ENCODE data around the gene MEMO1.
"Not testable (repeated sequence)": the region's sequence is repeated elsewhere in the genome, so short reads cannot be mapped to it uniquely, and the experiment has no call there.

Gene MEMO1

DNA sequence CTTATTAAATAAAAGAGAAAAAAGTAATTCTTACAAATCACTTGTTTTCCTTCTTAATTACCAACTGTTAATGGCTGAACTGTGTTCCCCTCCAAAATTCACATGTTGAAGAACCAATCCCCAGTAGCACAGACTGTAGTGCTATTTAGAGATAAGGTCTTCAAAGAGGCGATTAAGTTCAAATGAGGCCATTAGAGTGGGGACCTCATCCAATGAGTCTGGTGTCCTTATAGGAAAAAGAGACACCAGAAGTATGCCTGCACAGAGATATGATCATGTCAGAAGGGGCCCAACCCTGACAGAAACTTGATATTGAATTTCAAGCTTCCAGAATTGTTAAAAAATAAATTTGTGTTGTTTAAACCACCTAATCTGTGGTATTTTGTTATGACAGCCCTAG is 89.8 kb downstream of the MEMO1 start:
- no peak for DNase-seq (ENCODE audit: low spot score)
- TF ChIP-seq, protein P1, sequence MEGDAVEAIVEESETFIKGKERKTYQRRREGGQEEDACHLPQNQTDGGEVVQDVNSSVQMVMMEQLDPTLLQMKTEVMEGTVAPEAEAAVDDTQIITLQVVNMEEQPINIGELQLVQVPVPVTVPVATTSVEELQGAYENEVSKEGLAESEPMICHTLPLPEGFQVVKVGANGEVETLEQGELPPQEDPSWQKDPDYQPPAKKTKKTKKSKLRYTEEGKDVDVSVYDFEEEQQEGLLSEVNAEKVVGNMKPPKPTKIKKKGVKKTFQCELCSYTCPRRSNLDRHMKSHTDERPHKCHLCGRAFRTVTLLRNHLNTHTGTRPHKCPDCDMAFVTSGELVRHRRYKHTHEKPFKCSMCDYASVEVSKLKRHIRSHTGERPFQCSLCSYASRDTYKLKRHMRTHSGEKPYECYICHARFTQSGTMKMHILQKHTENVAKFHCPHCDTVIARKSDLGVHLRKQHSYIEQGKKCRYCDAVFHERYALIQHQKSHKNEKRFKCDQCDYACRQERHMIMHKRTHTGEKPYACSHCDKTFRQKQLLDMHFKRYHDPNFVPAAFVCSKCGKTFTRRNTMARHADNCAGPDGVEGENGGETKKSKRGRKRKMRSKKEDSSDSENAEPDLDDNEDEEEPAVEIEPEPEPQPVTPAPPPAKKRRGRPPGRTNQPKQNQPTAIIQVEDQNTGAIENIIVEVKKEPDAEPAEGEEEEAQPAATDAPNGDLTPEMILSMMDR (IDR thresholded peaks at IDR 0.05; ENCODE audit: extremely low read depth, missing control alignments), result no peak

DNA sequence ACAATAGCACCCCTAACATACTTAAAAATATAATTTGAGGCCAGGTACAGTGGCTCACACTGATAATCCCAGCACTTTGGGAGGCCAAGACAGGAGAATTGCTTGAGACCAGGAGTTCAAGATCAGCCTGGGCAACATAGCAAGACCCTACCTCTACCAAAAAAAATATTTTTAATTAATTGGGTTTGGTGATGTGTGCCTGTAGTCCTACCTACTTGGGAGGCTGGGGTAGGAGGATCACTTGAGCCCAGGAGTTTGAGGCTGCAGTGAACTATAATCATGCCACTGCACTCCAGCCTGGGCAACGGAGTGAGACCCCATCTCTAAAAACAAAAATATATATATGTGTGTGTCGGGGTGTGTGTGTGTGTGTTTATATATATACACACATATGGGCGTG is 91.3 kb downstream of the MEMO1 start:
- no peak for DNase-seq (ENCODE audit: low spot score)
- TF ChIP-seq, protein P1 (IDR thresholded peaks at IDR 0.05; ENCODE audit: extremely low read depth, missing control alignments), result no peak

DNA sequence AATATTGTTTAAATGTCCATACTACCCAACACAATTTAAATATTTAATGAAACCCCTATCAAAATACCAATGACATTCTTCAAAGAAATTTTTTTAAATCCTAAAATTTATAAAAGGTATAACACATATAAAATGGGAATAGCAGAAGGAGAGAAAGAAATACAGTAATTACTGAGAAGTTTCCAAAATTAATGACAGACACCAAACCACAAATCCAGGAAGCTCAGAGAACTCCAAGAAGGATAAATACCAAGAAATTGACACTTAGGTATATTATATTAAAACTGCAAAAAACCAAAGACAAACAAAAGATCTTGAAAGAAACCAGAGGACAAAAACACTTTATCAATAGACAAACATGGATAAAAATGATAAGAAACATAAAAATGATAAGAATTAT is 101.1 kb downstream of the MEMO1 start:
- no peak for DNase-seq (ENCODE audit: low spot score)
- TF ChIP-seq, protein P1 (IDR thresholded peaks at IDR 0.05; ENCODE audit: extremely low read depth, missing control alignments), result no peak

- not testable (repeated sequence) for DNase-seq (ENCODE audit: low spot score)
Measured at GRCh38 chr2:31907491-31907890, 103.3 kb downstream of the MEMO1 start.

DNA sequence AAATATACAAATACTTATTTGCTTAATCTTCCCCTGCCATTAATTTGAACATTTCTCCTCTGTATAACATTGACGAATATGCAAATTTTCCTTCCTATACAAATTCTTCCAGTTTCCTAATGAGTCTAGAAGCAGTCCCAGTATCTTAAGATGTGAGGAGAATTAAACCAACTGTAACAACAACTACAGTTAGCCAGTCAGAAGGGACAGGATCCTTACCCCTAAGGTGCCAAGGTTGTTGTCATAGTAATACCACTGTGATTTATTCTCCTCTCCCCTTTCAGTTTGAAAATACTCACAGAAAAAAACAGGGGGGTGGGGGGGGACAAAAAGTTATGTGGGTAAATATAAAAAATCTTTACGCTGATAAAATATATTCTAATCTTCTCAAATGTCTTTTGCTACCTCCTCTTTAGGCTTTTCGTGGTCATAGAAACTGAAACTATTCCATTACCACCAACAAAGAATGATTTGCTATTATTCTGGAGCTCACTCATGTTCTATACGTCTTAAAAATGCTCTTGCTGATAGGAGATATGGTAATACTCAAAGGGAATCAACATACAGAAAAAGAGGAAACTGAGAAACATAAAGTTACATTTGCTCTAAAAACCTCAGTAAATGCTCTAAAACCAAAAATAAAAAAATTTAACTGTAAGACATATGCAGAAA is 107.6 kb downstream of the MEMO1 start:
- DNase-seq (ENCODE audit: low spot score), result no peak
- TF ChIP-seq, protein P1 (IDR thresholded peaks at IDR 0.05; ENCODE audit: extremely low read depth, missing control alignments), result no peak

- TF ChIP-seq, protein P1 (IDR thresholded peaks at IDR 0.05; ENCODE audit: extremely low read depth, missing control alignments), result no peak
- DNase-seq (ENCODE audit: low spot score), result no peak
Measured at GRCh38 chr2:31901900-31902299, 108.9 kb downstream of the MEMO1 start.

- DNase-seq (ENCODE audit: low spot score), result not testable (repeated sequence)
Measured at GRCh38 chr2:31900156-31900555, 110.7 kb downstream of the MEMO1 start.

GRCh38 chr2:31898346-31898745 is 112.5 kb downstream of the MEMO1 start:
- DNase-seq (ENCODE audit: low spot score), result not testable (repeated sequence)

DNA sequence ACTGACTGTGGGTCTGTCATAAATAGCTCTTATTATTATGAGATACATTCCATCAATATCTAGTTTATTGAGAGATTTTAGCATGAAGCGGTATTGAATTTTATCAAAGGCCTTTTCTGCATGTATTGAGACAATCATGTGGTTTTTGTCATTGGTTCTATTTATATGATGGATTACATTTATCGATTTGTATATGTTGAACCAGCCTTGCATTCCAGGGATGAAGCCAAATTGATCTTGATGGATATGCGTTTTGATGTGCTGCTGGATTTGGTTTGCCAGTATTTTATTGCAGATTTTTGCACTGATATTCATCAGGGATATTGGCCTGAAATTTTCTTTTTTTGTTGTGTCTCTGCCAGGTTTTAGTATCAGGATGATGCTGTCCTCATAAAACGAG is 113.5 kb downstream of the MEMO1 start:
- DNase-seq (ENCODE audit: low spot score), result not testable (repeated sequence)

- TF ChIP-seq, protein P1 (IDR thresholded peaks at IDR 0.05; ENCODE audit: extremely low read depth, missing control alignments), result no peak
- DNase-seq (ENCODE audit: low spot score), result no peak
Measured at GRCh38 chr2:31896293-31896692, 114.5 kb downstream of the MEMO1 start.
